ENCODE data around the gene CDC14B.

The CDC14B gene

DNA sequence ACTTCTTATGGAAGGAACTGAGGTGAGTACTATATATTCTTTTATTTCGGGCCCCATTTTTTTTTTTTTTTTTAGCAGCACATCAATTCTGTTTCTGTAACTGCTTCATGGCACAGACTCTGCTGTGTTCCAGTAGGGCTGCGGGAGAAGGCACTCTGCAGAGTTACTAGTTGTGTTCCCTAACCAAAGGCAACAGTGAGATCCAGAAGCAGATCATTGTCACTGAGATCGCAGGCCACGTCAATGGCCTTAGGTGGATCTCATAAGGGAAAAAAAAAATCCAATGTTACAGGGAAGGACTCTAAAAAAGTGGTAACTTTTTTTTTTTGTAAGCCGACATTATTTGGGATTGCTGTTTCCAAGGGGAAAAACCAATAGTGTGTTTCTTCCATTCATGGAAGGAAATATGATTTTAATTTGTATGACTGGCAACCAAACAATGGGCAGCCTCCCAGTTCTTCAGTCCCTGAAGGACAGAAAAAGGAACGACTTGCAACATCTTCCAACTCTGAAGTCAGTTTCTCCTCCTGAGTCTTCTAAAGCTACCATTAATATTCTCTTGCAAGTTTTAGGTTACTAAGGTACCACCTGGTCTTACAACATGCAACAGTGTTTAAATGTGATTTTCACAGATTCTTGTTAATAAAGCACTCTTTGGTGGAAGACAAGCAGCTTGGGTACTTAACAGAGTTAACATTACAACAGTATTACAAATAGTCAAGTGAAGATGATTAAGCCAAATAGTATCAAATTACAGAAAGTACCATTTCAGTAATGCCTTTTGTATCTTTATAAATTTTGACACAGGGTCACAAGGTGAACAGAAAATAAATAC lies 116.9 kb downstream of the CDC14B start:
- no peak for DNase-seq (ENCODE audit: low spot score)

DNA sequence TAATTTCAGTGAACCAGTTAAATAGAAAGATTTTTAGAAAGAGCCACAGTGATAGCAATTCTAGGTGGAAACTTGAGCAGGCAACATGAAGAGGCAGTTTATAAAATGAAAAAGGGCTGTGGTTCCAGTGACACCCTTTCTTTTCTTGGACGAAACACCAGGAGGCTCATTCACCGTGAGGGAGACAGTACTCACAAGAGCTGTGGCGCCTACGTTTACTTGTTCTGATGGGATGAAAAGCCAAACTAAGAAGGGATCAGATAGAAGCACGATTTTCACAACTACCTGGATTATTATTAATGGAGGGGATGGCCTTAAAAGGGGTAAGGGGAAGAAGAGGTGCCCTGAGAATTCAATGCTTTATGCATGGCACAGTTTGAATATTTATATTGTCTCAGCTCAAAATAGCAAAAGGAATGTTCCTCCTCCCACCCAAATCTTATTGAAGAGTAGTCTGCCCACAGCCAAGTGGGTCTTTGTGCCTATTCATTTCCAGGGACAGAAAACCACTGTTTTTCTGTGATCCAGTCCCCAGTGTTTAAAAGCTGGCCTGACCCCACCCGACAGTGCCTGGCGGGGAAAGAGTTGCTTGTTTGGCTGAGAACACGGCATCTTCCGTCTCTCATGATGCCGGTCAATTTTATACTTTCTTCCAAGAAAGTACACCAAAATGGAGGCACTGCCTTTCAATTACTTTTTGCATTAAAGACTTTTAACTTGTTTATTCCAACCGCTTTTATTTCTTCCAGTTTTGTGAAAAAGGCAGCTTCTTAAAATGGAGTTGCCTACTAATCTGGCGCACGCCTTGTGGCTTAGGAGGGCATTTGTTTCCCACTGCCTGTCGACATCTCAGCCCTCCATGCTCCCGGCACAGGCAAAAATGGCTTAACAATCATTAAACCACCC lies 117.8 kb downstream of the CDC14B start:
- no peak for DNase-seq (ENCODE audit: low spot score)

DNA sequence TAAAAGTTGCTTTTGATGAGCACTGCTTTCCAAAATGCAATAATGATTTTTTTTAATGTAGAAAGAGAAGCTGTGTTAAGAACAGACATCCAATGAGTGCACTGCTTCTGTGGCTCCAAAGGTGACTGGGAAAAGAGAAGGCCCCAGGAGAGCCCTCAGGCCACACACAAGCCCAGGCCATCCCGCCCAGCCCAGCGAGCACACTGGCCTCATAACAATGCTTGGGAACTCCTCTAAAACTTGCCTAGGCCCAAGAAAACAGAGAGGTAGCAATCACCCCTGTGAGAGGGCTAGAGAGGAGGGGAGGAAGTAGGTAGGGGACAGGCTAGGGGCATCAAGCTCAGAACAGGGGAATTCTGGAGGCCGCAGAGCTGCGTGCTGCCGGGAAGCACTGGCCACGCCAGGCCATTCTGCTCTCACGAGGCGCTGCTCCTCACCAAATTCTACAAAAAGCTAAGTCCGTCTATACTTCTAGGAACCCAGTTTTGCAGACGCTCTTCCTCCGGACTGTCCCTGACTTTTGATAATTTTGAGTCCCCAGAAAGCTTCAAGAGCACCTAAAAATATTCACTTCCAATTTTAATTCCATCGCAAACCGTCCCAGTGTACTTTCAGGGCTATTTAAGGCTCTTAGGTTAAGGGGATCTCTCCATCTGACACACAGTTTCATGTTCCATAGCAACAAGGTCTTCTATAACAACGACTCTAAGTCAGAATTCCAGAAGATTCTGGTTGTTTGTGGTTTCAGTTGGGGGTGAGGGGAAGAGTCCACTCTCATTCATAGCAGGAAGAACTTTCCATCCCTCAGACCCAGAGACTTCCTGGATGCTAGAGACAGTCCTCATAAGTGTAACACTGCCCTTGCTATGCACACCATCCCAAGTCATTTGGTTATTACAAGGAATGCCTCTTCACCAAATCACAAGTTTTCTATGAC lies 118.7 kb downstream of the CDC14B start:
- no peak for DNase-seq (ENCODE audit: low spot score)

DNA sequence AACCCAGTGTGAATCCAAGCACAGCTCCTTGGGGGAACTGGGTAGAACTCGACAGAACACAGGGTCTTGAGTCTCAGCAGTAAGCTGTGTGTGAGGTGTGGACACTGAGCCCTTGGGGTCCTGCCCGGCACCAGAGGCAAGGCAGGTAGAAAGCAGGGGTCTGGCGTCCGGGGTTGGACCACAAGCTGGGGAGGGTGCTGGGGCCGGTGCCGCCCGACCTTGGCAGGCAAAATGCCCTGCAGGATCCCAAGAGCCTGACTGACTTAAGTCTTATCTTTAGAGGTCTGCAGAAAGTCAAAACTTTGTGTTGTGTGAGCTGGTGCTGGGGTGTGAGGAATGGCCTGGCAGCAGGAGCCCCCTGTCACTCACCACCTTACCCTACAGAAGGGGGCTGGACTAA lies 120.4 kb downstream of the CDC14B start:
- no peak for DNase-seq (ENCODE audit: low spot score)

DNA sequence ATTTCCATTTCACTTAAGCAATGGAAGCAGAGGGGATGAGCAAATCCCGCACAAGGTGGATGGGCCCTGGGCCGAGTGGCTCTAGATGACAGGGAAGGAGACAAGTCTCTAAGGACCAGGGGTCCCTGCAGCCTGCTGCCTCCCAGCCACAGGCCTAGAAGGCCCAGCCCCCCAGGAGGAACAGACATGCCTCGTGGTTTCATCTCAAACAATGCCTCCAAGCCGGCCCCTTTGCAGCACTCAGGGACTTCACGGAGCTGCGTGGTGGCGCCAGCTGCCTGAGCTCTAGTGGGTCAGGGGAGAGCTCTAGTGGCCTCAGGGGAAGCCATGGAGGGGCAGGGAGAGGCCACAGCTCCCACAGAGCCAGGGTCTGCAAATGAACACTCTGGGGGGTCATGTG lies 120.8 kb downstream of the CDC14B start:
- no peak for DNase-seq (ENCODE audit: low spot score)

DNA sequence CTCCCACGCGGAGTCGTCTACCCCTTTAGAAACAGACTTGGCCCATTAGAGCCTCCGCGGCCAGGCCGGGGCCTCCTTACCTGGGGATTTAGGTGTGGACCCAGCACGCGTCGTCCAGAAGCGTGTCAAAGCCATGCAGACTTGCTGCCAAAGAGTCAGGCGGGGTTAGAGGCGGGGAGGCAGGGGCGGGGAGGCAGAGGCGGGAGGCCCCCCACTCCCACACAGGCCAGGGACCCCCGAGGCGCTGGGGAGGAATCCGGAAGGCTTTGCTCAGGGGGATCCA lies 122.6 kb downstream of the CDC14B start:
- DNase-seq (ENCODE audit: low spot score), result no peak

DNA sequence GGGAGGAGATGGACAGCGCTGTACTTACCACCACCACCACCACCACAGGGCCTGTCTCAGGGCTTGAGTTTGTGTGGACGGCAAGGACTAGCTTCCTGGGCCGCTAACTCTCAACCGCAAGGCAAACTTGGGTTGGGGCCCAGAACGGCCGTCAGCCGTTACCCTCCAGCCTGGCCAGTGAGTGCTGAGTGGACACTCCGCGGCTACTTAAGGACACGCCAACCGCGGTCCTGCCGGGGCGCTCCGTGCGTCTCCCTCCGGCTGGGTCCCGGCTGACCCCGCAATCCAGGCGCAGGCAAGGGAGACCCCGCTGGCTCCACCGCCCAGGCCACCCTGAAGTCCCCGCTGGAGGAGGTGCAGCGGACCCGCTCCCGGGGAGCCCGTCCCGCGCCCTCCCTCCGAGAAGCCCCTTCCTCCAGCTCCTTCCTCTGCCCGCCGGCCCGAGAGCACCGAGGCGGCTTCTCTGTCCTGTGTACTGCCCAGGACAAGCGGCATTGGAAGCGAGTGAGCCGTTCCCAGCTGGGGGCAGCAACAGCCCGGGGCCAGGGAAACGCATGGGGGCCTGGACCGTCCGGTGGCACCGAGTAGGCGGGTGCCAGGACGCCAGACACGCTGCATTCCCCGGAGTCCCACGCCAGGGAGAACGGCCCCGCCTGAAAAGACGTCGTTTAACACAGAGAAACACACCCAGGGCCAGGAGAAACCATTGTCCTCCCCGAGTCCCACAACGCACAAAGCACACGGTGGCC lies 123.1 kb downstream of the CDC14B start:
- no peak for DNase-seq (ENCODE audit: low spot score)

DNA sequence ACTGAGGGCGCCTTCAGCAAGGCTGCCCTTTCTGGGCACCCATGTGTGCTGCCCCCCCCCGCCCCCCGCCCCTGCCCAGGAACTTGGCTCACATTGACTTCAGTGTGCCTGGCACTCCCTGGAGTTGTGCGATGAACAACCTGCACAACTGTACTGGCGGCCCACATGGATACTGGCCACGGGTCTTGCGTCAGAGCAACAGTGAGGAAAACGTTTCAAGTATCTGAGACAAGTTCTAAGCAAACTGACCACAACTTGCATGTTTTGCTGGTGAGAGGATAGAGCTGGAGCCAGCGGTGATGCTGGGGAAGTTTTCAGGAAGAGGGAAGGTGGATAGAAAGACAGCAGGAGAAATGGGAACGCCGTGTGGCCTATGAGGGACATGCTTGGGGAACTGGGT lies 124.3 kb downstream of the CDC14B start:
- no peak for DNase-seq (ENCODE audit: low spot score)

DNA sequence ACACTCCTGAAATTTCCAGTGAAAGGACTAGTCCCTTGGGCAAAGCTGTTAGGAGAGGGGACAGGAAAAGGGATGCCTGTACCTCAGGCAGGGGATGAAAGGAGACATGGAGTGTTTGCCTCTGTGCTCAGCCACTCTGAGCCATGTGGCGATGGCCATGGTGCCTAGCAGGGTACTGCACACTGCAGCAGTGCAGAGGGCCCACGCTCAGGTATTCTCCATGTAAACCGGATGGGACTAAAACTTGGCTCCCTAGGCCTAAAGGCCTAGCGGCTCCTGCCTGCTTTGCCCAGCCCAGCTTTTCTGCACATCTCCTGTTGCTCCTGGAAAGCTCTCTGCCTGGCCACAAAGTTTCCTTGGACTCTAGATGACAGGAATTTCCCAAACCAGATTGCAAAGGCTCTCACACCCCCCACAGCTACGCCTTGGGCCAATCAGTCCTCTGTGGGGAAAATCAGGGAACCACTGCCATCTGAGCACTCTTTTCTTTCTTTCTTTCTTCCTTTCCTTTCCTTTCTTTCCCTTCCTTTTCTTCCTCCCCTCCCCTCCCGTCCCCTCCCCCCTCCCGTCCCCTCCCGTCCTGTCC lies 125.3 kb downstream of the CDC14B start:
- DNase-seq (ENCODE audit: low spot score), result no peak

DNA sequence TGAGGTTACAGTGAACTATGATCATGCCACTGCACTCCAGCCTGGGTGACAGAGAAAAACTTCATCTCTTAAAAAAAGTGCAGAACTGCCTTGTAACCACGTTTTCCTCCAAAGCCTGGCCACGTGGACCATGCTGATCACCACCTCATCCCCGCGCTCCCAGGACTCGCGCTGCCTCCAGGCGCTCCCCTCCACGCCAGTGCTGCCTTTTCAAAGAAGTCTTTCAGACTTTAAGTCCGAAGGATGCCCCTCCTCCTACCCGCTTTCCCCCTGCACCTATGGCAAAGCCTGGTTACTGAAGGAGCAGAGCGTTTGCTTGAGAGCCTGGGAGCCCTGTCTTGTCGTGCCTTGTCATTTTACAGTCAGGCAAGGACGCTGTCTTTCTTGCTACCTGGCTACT lies 125.9 kb downstream of the CDC14B start:
- DNase-seq (ENCODE audit: low spot score), result no peak

DNA sequence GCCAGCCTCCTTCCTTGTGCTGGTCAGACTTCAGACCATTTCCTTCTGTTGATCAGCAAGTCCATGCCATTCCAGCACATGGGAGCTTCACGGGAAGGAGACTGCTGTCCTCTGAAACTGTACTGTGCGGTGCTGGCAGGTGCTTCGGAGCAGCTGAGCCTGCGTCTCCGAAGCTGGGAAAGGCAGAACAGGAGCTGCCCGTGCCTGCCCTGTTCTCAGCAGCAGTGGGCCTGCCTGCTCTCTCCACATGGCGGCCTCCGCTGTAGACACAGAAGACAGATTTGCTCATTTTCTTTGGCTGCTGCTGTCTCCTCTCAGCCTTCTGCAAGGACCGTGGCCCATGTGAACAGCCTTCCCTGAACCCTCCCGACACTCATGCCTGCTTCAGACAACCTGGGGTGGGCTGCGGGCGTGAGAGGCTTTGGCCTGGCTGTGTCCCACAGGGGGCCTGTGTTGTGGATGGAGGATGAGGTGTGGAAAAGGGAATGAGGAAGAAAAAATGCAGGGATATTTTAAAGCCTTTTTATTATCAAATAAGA lies 126.6 kb downstream of the CDC14B start:
- DNase-seq (ENCODE audit: low spot score), result no peak

DNA sequence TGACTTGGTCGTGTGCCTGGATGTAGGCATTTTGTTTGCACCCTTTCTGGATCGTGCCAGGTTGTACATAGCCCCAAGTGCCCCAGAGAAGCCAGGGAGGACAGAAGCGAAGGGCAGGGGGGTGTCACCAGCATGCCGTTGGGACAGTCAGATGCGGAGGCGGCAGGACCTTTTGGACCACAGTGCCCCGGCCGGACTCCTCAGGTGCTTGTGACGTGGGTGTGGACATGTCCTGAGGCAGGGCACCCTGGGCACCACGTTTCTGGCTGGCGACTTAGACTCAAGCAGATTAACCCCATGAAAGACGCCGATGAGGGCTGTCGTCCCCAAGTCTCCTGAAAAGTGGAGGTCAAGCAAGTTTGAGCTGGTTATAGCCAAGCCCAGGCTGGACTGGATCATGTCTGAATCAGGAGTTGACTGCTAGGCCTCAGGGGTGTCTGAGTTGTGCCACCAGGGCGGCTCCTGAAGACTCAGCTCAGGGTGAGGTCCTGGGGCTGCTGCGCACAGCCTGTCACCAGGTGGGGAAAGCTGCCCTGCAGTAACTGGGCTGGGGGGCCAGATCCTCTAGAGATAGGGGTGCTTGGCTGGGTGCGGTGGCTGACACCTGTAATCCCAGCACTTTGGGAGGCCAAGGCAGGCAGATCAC lies 127.6 kb downstream of the CDC14B start:
- no peak for DNase-seq (ENCODE audit: low spot score)

DNA sequence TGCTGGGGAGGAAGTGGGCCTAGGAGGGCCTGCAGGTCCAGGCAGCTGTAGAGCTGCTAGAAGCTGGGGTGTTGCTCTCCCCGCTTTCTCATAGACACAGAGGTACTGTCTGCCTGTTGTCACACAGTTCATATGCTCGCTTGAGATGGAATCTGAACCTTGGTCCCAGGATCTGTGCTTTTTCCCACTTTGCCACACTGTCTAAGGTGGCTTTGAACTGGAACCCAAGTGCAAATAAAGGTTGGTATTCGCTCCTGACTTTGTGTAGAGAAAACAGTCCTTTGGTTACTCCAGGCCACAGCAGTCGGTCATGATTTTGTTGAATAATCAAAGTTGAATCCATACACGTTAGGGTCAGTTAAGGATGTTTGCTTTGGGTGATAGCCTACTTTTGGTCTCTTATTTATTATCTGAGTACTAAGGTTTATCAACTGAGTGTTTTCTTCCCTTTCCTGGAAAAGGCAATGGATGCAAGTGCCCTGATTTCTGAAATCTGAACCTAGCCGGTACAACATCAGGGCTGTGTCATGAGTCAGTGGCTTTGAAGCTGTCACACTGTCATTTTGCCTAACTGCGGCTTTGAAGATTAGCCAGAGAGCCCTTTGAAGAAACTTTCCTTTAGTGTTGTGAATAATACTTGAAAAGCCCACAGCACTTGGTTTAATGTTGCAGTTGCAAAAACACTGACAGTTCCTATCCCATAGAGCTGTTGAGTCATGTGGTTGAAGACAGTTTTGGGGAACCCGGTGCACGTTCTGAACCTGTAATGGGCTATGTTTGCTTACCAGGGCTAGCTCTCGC lies 128.4 kb downstream of the CDC14B start:
- DNase-seq (ENCODE audit: low spot score), result no peak

DNA sequence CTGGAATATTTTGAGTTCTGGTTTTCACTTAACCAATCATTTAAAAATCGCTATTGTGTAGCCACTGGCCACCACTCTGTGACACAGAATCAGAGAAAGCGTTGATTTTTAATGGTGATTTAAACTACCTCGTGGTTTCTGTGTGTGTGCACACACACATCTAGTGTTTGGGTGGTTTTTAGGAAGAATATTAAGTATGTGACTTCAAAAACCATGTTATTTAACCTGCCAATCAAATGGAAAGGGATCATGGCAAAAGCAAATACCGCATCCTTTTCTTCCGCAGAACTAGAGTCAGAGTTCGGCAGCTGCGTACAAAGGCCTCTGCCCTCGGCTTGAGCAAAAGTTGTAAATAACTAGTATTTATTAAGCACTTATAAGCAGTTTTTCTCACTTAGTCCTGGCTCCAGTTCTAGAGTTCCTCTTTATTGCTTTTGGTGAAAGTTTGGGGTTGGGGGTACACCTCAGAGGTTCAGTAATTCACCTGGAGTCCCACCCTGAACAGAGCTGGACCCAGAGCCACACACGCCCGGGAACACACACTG lies 129.0 kb downstream of the CDC14B start:
- no peak for DNase-seq (ENCODE audit: low spot score)

DNA sequence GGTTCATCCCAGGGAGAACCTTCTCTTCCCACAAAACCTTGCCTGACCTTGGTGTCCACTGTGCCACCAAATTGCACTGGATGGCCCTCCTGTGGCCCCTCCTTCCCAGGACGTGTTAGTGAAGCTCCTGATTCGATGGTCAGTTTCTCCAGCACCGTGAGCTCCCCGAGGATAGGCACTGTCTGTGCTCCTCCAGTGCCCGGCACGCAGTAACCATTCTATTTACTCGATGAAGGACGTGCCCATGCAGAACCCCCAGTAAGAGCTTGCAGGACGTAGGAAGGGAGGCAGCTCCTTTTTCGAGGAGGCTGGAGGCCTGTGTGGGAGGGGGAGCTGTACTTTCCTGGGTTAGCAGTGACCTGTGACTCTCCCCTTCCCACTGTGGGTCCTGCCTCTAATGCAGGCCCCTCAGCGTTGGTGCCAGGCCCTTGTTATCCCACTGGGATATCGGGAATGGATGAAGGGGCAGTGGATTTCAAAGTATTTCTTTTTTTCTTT lies 130.1 kb downstream of the CDC14B start:
- no peak for DNase-seq (ENCODE audit: low spot score)

DNA sequence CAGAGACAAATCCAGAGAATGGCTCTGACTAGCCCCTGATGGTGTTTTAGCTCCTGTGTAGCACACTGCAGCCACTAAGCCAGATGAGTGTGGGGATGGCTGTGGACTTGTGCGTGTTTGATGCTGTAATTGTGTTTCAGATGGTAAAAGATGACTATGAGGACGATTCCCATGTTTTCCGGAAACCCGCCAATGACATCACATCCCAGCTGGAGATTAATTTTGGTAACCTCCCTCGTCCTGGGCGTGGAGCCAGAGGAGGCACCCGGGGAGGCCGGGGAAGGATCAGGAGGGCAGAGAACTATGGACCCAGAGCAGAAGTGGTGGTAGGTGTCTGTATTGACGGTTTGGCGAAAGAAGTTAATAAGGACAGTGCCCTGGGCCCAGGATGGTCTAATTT lies 131.7 kb downstream of the CDC14B start:
- DNase-seq (ENCODE audit: low spot score), result no peak

DNA sequence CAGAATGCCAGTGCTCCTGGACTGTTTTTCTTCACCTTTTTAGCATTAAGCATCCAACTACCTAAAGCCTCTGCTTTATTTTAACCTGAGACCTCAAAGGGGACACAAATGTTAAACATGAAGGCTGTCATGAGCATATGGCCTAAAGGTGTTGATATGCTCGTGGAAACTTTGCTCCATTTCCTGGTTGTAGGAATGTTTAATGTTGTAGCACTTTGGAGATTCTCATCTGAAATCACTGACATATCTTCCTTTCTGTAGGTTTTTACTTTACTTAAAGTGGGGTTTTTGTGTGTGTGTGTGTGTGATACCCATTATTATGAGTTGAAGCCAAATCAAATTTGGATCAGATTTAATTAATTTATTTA lies 132.6 kb downstream of the CDC14B start:
- DNase-seq (ENCODE audit: low spot score), result no peak

DNA sequence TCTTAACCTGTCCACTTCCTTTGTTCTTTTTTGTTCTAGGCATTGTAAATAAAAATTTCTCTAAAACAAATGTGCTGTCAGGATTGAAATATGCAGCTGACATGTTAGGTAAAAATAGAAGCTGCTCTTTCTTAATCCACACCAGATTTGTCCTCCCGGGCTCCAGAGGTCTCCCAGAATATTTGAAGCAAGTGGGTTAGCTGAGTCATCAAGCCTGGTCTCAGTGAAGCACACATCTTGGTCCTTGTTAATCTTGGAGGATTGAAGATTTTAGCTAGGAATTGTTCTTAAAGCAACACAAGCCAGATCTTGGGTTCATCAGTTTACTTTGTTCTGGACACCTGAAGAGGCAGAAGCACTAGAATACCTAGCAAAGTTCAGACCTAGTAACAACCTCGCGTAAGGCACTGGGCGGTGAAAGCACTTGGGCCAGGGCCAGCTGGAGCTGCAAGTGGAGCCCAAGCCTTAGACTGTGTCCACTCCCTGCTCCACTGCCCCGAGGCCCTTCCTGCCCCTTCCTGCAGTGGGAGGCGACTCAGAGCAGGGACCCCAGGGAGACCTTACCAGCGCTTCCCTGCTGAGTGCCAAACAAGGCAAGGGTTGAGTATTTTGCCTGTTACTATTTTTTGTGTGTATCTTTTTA lies 133.1 kb downstream of the CDC14B start:
- no peak for DNase-seq (ENCODE audit: low spot score)

DNA sequence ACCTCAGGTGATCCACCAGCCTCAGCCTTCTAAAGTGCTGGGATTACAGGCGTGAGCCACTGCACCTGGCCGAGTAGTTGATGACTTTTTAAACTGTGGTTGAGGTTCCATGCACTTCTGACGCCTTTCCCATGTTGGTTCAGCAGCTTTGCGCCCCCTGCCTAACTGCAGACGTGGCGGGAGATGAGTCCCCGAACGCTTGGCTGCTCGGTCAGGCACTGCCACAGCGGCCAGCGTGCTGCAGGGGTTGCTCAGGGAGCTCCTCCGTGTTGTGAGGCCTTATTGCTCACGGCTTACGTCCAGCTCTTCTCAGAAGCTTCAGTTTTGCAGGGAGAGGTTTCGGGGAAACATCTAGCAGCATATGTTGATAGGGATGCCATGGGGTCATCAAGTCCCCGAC lies 134.4 kb downstream of the CDC14B start:
- DNase-seq (ENCODE audit: low spot score), result no peak

All from hematopoietic multipotent progenitor cell treated with erythropoietin and hydrocortisone succinate and interleukin-3 and kit ligand, for 15 days (in vitro differentiated cells).